ENCODE results near the gene STOML2.

Gene STOML2

DNA sequence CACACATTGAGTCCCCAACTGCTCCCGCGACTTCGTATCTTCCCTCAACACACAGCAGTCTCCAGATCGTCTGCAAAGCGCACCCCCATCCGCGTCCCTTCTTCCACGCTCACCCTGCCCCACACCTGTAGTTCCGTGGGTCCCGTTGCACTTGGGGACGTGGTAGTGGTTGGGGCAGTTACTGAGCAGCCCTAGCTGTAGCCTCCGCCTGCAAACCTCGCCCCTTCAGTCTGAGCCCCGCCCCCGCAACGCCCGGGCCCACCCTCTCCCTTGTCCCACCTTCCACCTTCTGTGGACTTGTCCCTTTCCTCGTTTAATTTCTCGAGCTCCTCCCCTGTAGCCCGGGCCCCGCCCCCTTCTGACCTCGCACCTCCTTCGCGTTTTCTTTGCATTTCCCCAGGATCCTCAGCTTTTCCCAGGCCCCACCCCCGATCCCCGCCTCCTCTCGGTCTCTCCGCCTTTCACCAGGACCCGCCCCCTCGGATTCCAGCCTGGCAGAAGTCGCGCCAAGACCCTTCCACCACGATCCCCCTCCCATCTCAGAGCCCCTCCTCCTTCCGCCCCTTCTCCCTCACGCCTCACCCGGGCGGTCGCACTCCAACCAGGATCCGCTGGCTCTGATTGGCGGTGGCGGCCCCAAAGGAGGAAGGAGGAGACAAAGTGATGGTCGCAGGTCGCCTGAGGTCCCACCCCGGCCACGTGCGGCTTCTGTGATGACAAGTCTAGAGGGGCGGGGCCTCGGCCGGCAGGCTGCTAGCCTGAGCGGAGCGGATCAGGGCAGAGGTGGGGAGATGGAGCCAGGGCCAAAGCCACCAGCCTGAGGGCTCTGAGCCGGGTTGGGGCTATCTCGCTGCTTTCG, 13.0 kb upstream of the STOML2 start, which contains the start of gene ATOSB (continued):
- TF ChIP-seq, protein P1, sequence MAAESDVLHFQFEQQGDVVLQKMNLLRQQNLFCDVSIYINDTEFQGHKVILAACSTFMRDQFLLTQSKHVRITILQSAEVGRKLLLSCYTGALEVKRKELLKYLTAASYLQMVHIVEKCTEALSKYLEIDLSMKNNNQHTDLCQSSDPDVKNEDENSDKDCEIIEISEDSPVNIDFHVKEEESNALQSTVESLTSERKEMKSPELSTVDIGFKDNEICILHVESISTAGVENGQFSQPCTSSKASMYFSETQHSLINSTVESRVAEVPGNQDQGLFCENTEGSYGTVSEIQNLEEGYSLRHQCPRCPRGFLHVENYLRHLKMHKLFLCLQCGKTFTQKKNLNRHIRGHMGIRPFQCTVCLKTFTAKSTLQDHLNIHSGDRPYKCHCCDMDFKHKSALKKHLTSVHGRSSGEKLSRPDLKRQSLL (tag by site-specific recombination; IDR thresholded peaks at IDR 0.05), result peak; percentile 88
- TF ChIP-seq ZSCAN23 (tag by site-specific recombination; IDR thresholded peaks at IDR 0.05) (no peak), ZSCAN16 (tag by site-specific recombination; IDR thresholded peaks at IDR 0.05) (no peak), SCRT2 (tag by site-specific recombination; IDR thresholded peaks at IDR 0.05) (0 out of 2 replicates have a peak, but pooled peaks have one; percentile 14), ZNF433 (tag by site-specific recombination; IDR thresholded peaks at IDR 0.05; ENCODE audit: low read depth) (no peak), EGR2 (tag by site-specific recombination; IDR thresholded peaks at IDR 0.05; ENCODE audit: low read depth) (peak; percentile 76), ZNF548 (tag by site-specific recombination; IDR thresholded peaks at IDR 0.05) (no peak), HOXD13 (CRISPR knock-in tag; IDR thresholded peaks at IDR 0.05; ENCODE audit: borderline replicate concordance) (no peak), ZNF302 (tag by site-specific recombination; IDR thresholded peaks at IDR 0.05; ENCODE audit: low read depth) (no peak), ZNF10 (tag by site-specific recombination; IDR thresholded peaks at IDR 0.05) (no peak), ZNF571 (tag by site-specific recombination; IDR thresholded peaks at IDR 0.05) (no peak), ZNF626 (tag by site-specific recombination; IDR thresholded peaks at IDR 0.05) (no peak), MEIS1 (CRISPR knock-in tag; IDR thresholded peaks at IDR 0.05; ENCODE audit: borderline replicate concordance) (no peak), ZFP69B (tag by site-specific recombination; IDR thresholded peaks at IDR 0.05) (peak; percentile 99), ZNF585B (tag by site-specific recombination; IDR thresholded peaks at IDR 0.05) (no peak), ZNF473 (tag by site-specific recombination; IDR thresholded peaks at IDR 0.05) (no peak), ZNF155 (tag by site-specific recombination; IDR thresholded peaks at IDR 0.05) (no peak), ZNF121 (tag by site-specific recombination; IDR thresholded peaks at IDR 0.05) (no peak), ZNF768 (tag by site-specific recombination; IDR thresholded peaks at IDR 0.05) (no peak), ZNF24 (tag by site-specific recombination; IDR thresholded peaks at IDR 0.05) (no peak), TCF7L2 (IDR thresholded peaks at IDR 0.05; ENCODE audit: borderline replicate concordance, low read depth, low read length) (no peak), ZNF335 (tag by site-specific recombination; conservative IDR thresholded peaks at IDR 0.05) (no peak; the same call in 1 of the 2 replicates)
- TF ChIP-seq, protein P2, sequence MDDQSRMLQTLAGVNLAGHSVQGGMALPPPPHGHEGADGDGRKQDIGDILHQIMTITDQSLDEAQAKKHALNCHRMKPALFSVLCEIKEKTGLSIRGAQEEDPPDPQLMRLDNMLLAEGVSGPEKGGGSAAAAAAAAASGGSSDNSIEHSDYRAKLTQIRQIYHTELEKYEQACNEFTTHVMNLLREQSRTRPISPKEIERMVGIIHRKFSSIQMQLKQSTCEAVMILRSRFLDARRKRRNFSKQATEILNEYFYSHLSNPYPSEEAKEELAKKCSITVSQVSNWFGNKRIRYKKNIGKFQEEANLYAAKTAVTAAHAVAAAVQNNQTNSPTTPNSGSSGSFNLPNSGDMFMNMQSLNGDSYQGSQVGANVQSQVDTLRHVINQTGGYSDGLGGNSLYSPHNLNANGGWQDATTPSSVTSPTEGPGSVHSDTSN (CRISPR knock-in tag; IDR thresholded peaks at IDR 0.05), result no peak
- TF ChIP-seq, protein P3, sequence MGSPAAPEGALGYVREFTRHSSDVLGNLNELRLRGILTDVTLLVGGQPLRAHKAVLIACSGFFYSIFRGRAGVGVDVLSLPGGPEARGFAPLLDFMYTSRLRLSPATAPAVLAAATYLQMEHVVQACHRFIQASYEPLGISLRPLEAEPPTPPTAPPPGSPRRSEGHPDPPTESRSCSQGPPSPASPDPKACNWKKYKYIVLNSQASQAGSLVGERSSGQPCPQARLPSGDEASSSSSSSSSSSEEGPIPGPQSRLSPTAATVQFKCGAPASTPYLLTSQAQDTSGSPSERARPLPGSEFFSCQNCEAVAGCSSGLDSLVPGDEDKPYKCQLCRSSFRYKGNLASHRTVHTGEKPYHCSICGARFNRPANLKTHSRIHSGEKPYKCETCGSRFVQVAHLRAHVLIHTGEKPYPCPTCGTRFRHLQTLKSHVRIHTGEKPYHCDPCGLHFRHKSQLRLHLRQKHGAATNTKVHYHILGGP (tag by site-specific recombination; IDR thresholded peaks at IDR 0.05), result no peak
- TF ChIP-seq, protein P4, sequence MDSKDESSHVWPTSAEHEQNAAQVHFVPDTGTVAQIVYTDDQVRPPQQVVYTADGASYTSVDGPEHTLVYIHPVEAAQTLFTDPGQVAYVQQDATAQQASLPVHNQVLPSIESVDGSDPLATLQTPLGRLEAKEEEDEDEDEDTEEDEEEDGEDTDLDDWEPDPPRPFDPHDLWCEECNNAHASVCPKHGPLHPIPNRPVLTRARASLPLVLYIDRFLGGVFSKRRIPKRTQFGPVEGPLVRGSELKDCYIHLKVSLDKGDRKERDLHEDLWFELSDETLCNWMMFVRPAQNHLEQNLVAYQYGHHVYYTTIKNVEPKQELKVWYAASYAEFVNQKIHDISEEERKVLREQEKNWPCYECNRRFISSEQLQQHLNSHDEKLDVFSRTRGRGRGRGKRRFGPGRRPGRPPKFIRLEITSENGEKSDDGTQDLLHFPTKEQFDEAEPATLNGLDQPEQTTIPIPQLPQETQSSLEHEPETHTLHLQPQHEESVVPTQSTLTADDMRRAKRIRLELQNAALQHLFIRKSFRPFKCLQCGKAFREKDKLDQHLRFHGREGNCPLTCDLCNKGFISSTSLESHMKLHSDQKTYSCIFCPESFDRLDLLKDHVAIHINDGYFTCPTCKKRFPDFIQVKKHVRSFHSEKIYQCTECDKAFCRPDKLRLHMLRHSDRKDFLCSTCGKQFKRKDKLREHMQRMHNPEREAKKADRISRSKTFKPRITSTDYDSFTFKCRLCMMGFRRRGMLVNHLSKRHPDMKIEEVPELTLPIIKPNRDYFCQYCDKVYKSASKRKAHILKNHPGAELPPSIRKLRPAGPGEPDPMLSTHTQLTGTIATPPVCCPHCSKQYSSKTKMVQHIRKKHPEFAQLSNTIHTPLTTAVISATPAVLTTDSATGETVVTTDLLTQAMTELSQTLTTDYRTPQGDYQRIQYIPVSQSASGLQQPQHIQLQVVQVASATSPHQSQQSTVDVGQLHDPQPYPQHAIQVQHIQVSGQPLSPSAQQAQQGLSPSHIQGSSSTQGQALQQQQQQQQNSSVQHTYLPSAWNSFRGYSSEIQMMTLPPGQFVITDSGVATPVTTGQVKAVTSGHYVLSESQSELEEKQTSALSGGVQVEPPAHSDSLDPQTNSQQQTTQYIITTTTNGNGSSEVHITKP (tag by site-specific recombination; IDR thresholded peaks at IDR 0.05), result peak; percentile 70
- TF ChIP-seq, protein P5, sequence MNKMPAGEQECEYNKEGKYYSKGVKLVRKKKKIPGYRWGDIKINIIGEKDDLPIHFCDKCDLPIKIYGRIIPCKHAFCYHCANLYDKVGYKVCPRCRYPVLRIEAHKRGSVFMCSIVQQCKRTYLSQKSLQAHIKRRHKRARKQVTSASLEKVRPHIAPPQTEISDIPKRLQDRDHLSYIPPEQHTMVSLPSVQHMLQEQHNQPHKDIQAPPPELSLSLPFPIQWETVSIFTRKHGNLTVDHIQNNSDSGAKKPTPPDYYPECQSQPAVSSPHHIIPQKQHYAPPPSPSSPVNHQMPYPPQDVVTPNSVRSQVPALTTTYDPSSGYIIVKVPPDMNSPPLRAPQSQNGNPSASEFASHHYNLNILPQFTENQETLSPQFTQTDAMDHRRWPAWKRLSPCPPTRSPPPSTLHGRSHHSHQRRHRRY (tag by site-specific recombination; IDR thresholded peaks at IDR 0.05), result no peak
- TF ChIP-seq, protein P6, sequence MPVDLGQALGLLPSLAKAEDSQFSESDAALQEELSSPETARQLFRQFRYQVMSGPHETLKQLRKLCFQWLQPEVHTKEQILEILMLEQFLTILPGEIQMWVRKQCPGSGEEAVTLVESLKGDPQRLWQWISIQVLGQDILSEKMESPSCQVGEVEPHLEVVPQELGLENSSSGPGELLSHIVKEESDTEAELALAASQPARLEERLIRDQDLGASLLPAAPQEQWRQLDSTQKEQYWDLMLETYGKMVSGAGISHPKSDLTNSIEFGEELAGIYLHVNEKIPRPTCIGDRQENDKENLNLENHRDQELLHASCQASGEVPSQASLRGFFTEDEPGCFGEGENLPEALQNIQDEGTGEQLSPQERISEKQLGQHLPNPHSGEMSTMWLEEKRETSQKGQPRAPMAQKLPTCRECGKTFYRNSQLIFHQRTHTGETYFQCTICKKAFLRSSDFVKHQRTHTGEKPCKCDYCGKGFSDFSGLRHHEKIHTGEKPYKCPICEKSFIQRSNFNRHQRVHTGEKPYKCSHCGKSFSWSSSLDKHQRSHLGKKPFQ (tag by site-specific recombination; IDR thresholded peaks at IDR 0.05), result no peak
- TF ChIP-seq, protein P7, sequence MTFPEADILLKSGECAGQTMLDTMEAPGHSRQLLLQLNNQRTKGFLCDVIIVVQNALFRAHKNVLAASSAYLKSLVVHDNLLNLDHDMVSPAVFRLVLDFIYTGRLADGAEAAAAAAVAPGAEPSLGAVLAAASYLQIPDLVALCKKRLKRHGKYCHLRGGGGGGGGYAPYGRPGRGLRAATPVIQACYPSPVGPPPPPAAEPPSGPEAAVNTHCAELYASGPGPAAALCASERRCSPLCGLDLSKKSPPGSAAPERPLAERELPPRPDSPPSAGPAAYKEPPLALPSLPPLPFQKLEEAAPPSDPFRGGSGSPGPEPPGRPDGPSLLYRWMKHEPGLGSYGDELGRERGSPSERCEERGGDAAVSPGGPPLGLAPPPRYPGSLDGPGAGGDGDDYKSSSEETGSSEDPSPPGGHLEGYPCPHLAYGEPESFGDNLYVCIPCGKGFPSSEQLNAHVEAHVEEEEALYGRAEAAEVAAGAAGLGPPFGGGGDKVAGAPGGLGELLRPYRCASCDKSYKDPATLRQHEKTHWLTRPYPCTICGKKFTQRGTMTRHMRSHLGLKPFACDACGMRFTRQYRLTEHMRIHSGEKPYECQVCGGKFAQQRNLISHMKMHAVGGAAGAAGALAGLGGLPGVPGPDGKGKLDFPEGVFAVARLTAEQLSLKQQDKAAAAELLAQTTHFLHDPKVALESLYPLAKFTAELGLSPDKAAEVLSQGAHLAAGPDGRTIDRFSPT (tag by site-specific recombination; IDR thresholded peaks at IDR 0.05), result no peak
